Endothelial cell of umbilical vein (primary cell): ENCODE data around the gene OR10A3. TPM values are rescaled to one million over a fixed set of nuclear protein-coding genes. Genes with fewer than 3 reads are reported as not detected.
"Not testable (repeated sequence)": the region's sequence is repeated elsewhere in the genome, so short reads cannot be mapped to it uniquely, and the experiment has no call there.

Source experiments
- BruUV-seq: library from RNA; stranded (reverse); fragments of 400-500 nt; replicated peaks from 2 replicates; lab custom pipeline; 2021; lab: Mats Ljungman, UMichigan
- CTCF ChIA-PET: fragments of 300-600, 350-600 bp; sonication (Branson Sonifier 250); formaldehyde crosslinking; loops from one replicate; lab custom pipeline; 2021; ENCODE audit warnings: antibody characterized with exemption, inconsistent platforms; lab: Charles Lee
- POLR2A ChIA-PET: fragments of 300-600, 350-600 bp; sonication (Branson Sonifier 250); formaldehyde crosslinking; loops from one replicate; lab custom pipeline; 2021; ENCODE audit warnings: antibody characterized with exemption, inconsistent platforms; lab: Charles Lee
- DNase-seq: peaks from one replicate; pipeline ENCODE4 v3.0.0-alpha.2; 2011; ENCODE audit warnings: low read depth, low spot score
- FAIRE-seq: peaks from 2 replicates; lab custom pipeline; 2011; peaks lifted over from hg19 to GRCh38; lab: Jason Lieb, UNC
- H2AFZ ChIP-seq: 2 replicates; pipeline ENCODE4 v1.6.0; 2012; ENCODE audit warnings: low read depth, low read length, control low read depth, inconsistent platforms
- H3K27ac ChIP-seq: 2 replicates; pipeline ENCODE4 v1.5.1; 2011; ENCODE audit warnings: low read depth, mild to moderate bottlenecking, control low read depth, low read length, moderate library complexity; ENCODE audit not compliant: insufficient read depth
- H3K27me3 ChIP-seq, 2 experiments: 2 replicates each; pipeline versions ENCODE4 v1.6.0 to v1.6.1; 2011; ENCODE audit warnings: low read length in 2 of 2, mixed read lengths in 1 of 2; ENCODE audit not compliant: control insufficient read depth in 2 of 2, insufficient read depth in 2 of 2
- H3K36me3 ChIP-seq, 2 experiments: 2 replicates in 1 of 2; 3 replicates in 1 of 2; pipeline ENCODE4 v1.5.1; 2011; ENCODE audit warnings: low read length in 2 of 2, mild to moderate bottlenecking in 1 of 2, moderate library complexity in 1 of 2; ENCODE audit not compliant: control insufficient read depth in 2 of 2, insufficient read depth in 2 of 2; ENCODE audit errors: extremely low read depth in 1 of 2
- H3K4me1 ChIP-seq: 3 replicates; pipeline ENCODE4 v1.5.1; 2011; ENCODE audit warnings: mild to moderate bottlenecking, low read length; ENCODE audit not compliant: control insufficient read depth, insufficient read depth; ENCODE audit errors: extremely low read depth
- H3K4me2 ChIP-seq: 2 replicates; pipeline ENCODE4 v1.6.1; 2011; ENCODE audit warnings: low read length, control low read depth, mixed read lengths; ENCODE audit not compliant: insufficient read depth
- H3K4me3 ChIP-seq, 3 experiments: fragments of 200-600 bp in 1 of 3; sonication (generic), shearing (Covaris generic) in 1 of 3; replicated peaks in 1 of 3; 2 replicates each; pipeline ENCODE4 v1.5.1; 2011 to 2016; ENCODE audit warnings: control low read depth in 3 of 3, low read length in 3 of 3, mild to moderate bottlenecking in 2 of 3, inconsistent platforms in 1 of 3, low read depth in 1 of 3, moderate library complexity in 1 of 3; ENCODE audit not compliant: insufficient read depth in 1 of 3
- H3K79me2 ChIP-seq: 2 replicates; pipeline ENCODE4 v1.6.0; 2012; ENCODE audit warnings: low read length, inconsistent platforms; ENCODE audit not compliant: control insufficient read depth, insufficient read depth
- H3K9ac ChIP-seq: replicated peaks from 2 replicates; pipeline ENCODE3; 2011; ENCODE audit warnings: low read length, control low read depth; ENCODE audit not compliant: insufficient read depth; ENCODE audit errors: extremely low read depth
- H3K9me1 ChIP-seq: replicated peaks from 3 replicates; pipeline ENCODE4 v1.6.0; 2011; ENCODE audit warnings: mild to moderate bottlenecking, low read length; ENCODE audit not compliant: control insufficient read depth, insufficient read depth; ENCODE audit errors: extremely low read depth
- H3K9me3 ChIP-seq: replicated peaks from 2 replicates; pipeline ENCODE4 v1.5.1; 2012; ENCODE audit warnings: low read length, inconsistent platforms; ENCODE audit not compliant: control insufficient read depth, insufficient read depth
- H4K20me1 ChIP-seq: replicated peaks from 2 replicates; pipeline ENCODE3; 2011; ENCODE audit warnings: mild to moderate bottlenecking, low read length; ENCODE audit not compliant: control insufficient read depth, insufficient read depth; ENCODE audit errors: extremely low read depth
- EZH2 ChIP-seq: IDR thresholded peaks from 2 replicates; pipeline ENCODE4 v1.6.1; 2012; ENCODE audit warnings: borderline replicate concordance, low read depth, mild to moderate bottlenecking, moderate library complexity, low read length, inconsistent platforms; ENCODE audit not compliant: severe bottlenecking
- FOS ChIP-seq: IDR thresholded peaks from 2 replicates; pipeline ENCODE4 v1.6.1; 2011; ENCODE audit warnings: mild to moderate bottlenecking, low read length, moderate library complexity, borderline replicate concordance; ENCODE audit not compliant: insufficient read depth
- GATA2 ChIP-seq: IDR thresholded peaks from 2 replicates; pipeline ENCODE4 v1.7.0; 2011; ENCODE audit warnings: low read depth, mild to moderate bottlenecking, moderate library complexity, mixed read lengths, low read length; ENCODE audit not compliant: insufficient read length, insufficient read depth
- JUN ChIP-seq: IDR thresholded peaks from 2 replicates; pipeline ENCODE4 v1.6.1; 2011; ENCODE audit warnings: borderline replicate concordance, low read depth; ENCODE audit not compliant: insufficient read length, insufficient read depth
- MYC ChIP-seq: IDR thresholded peaks from one replicate; pipeline ENCODE4 v1.6.1; 2011; ENCODE audit warnings: mild to moderate bottlenecking, low read depth, low read length
- POLR2A ChIP-seq: IDR thresholded peaks from 2 replicates; pipeline ENCODE4 v1.6.1; 2012; ENCODE audit warnings: low read depth, mild to moderate bottlenecking, control low read depth, low read length
- POLR2AphosphoS5 ChIP-seq: IDR thresholded peaks from 2 replicates; pipeline ENCODE4 v1.6.1; 2012; ENCODE audit warnings: low read depth, mild to moderate bottlenecking, control low read depth, low read length, moderate library complexity; ENCODE audit not compliant: insufficient read depth
- dilution Hi-C: fragments of 300-500 bp; cut with MboI; formaldehyde crosslinking; loops from one replicate; pipeline ENCODE4 v1.15.0; 2019; ENCODE audit warnings: low sequenced_read_pairs; ENCODE audit not compliant: extremely low pct_ligation_motif_present
- intact Hi-C: fragments of 100-400 bp; cut with micrococcal nuclease; formaldehyde crosslinking; loops from one replicate; pipeline ENCODE4 v1.10.0; 2022
- polyA plus RNA-seq, 4 experiments: library from polyadenylated mRNA; depleted of rRNA in 3 of 4; stranded (reverse) in 3 of 4; unstranded in 1 of 4; fragments of >200 nt; gene quantifications; 2 replicates each; pipeline versions ENCODE4 v1.2.1 to v1.2.3, GENCODE V29; 2011 to 2012; ENCODE audit warnings: missing spikeins in 1 of 4
- total RNA-seq: library from RNA; stranded (reverse); gene quantifications from 2 replicates; pipeline ENCODE4 v1.2.3, GENCODE V29; 2021
- TF ChIP-seq, protein P1 (sequence below), 2 donors: IDR thresholded peaks; 1 replicate in 1 of 2; 2 replicates in 1 of 2; pipeline ENCODE4 v1.5.1; 2011; ENCODE audit warnings: low read length in 2 of 2, mild to moderate bottlenecking in 2 of 2, moderate library complexity in 2 of 2, control low read depth in 1 of 2, inconsistent platforms in 1 of 2, low read depth in 1 of 2; ENCODE audit not compliant: insufficient read depth in 1 of 2; ENCODE audit errors: extremely low read depth in 1 of 2
- TF ChIP-seq, protein P2 (sequence below): IDR thresholded peaks from 2 replicates; pipeline ENCODE4 v1.6.1; 2011; ENCODE audit not compliant: insufficient read depth, insufficient read length

The OR10A3 gene
- total and polyA plus RNA-seq, 2 donors (not counting 3 experiments of a cell fraction or from before 2014, with no cell fraction given): not detected

DNA sequence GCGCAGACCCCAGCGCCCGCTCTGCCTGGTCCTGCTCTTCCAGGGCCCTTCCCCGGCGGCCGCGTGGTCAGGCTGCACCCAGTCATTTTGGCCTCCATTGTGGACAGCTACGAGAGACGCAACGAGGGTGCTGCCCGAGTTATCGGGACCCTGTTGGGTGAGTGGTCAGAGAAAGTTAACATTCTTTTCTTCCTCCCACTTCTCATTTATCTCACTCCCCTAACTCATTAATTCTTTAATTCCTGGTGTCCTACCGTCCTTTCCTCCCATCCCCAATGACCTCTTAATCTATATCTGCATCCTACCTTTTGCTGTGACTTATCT is 46.0 kb upstream of the OR10A3 start:
- H3K27me3 ChIP-seq, H4K20me1 ChIP-seq, H3K9me3 ChIP-seq, BruUV-seq, dilution Hi-C loops, FAIRE-seq, H3K9me1 ChIP-seq, H2AFZ ChIP-seq: not testable (repeated sequence)
- peak overlapping the region; percentile 67 for H3K27ac ChIP-seq
- H3K36me3 ChIP-seq: peaks cover 10 to 21% of the 10 kb centered on the region in 2 experiments
- peak; percentile 11 for DNase-seq
- ChIA-PET CTCF (interaction anchor here (0.6 to 6.2 kb wide), 31 partner anchors 9 to 891 kb away, joined by 3 to 132 read pairs (median 5); partner anchors contain the start of gene NLRP10), POLR2A (interaction anchor here (0.7 to 0.9 kb wide), 2 partner anchors 12 to 94 kb away, joined by 4 read pairs; no protein-coding TSS in a partner anchor)
- intact Hi-C loops: loop anchor here (1.0 to 5.0 kb wide), 6 partner anchors 10 to 380 kb away; partner anchors contain the start of gene CYB5R2
- peak overlapping the region; percentile 86 for H3K9ac ChIP-seq
- H3K4me1 ChIP-seq: peaks cover 41% of the 10 kb centered on the region
- peak; percentile 5 for TF ChIP-seq POLR2A
- peak overlapping the region; percentile 94 for H3K4me2 ChIP-seq
- peak overlapping the region; percentile 71 to 99 (median 98) for H3K4me3 ChIP-seq
- peaks cover 42% of the 10 kb centered on the region for H3K79me2 ChIP-seq

DNA sequence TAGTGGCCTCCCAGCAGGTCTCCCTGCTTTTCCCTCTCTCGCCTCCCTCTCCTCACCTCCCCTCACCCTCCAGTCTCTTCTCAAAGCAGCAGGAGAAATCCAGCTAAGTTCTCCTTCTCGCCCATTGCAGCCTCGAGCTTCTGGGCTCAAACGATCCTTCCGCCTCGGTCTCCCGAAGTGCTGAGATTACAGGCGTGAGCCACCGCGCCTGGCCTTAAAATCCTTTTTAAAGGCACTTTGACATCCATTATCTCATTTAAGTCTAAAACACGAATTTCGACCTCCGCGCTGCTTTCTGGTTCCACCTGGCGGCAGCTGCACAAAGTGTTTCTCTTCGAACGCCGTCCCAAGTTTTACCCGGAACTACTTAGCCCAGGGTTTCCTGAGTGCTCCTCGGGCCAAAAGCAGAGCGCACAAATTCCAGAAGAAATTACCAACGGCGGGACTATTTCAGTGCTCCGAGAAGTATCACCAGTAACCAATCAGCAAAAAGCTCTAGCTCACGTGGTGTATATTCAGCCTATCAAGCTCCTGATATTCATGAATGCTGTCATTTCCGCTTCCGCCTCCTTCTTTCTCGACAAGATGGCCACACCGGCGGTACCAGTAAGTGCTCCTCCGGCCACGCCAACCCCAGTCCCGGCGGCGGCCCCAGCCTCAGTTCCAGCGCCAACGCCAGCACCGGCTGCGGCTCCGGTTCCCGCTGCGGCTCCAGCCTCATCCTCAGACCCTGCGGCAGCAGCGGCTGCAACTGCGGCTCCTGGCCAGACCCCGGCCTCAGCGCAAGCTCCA is 45.5 kb upstream of the OR10A3 start, which contains the start of gene EIF3F:
Gene EIF3F (plus strand): TSS at position 570 of the 792 bp plus-strand sequence. CDS start 16 bp downstream, at position 586.
- Histone ChIP-seq H3K79me2 (peaks cover 42% of the 10 kb centered on the region), H2AFZ (peak within 1 kb of the TSS; percentile 91), H3K9me1 (no peaks in the 10 kb centered on the region), H3K27me3 (no peaks in the 10 kb centered on the region), H3K9me3 (no peaks in the 10 kb centered on the region), H3K27ac (peak within 1 kb of the TSS; percentile 67), H4K20me1 (no peaks in the 10 kb centered on the region), H3K36me3 (peaks cover 8 to 19% of the 10 kb centered on the region in 2 experiments), H3K9ac (peak within 1 kb of the TSS; percentile 86), H3K4me1 (peaks cover 41% of the 10 kb centered on the region), H3K4me3 (peak within 1 kb of the TSS; percentile 71 to 99 (median 98)), H3K4me2 (peak within 1 kb of the TSS; percentile 94)
- dilution Hi-C loops (no loop called here), intact Hi-C loops (loop anchor here (1.0 to 5.0 kb wide), 6 partner anchors 10 to 380 kb away; partner anchors contain the start of gene CYB5R2)
- BruUV-seq: no TSS peak
- TF ChIP-seq MYC: no peak
- no peak for TF ChIP-seq GATA2
- TF ChIP-seq POLR2A: peak; percentile 53
- TF ChIP-seq EZH2: no peak
- TF ChIP-seq, protein P1, sequence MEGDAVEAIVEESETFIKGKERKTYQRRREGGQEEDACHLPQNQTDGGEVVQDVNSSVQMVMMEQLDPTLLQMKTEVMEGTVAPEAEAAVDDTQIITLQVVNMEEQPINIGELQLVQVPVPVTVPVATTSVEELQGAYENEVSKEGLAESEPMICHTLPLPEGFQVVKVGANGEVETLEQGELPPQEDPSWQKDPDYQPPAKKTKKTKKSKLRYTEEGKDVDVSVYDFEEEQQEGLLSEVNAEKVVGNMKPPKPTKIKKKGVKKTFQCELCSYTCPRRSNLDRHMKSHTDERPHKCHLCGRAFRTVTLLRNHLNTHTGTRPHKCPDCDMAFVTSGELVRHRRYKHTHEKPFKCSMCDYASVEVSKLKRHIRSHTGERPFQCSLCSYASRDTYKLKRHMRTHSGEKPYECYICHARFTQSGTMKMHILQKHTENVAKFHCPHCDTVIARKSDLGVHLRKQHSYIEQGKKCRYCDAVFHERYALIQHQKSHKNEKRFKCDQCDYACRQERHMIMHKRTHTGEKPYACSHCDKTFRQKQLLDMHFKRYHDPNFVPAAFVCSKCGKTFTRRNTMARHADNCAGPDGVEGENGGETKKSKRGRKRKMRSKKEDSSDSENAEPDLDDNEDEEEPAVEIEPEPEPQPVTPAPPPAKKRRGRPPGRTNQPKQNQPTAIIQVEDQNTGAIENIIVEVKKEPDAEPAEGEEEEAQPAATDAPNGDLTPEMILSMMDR (IDR thresholded peaks at IDR 0.05; ENCODE audit: extremely low read depth in 1 of 2, insufficient read depth in 1 of 2, low read depth in 1 of 2, low read length in 2 of 2): peak; percentile 77 to 84
- TF ChIP-seq FOS: no peak
- TF ChIP-seq JUN: peak; percentile 11
- peak; percentile 43 for TF ChIP-seq POLR2AphosphoS5
- TF ChIP-seq, protein P2, sequence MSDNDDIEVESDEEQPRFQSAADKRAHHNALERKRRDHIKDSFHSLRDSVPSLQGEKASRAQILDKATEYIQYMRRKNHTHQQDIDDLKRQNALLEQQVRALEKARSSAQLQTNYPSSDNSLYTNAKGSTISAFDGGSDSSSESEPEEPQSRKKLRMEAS: peak; percentile 91
- peak; percentile 100 for DNase-seq
- FAIRE-seq: peak; percentile 99
- CTCF ChIA-PET: interaction anchor here (0.6 to 6.2 kb wide), 33 partner anchors 9 to 891 kb away, joined by 3 to 132 read pairs (median 5); partner anchors contain the start of gene NLRP10
- POLR2A ChIA-PET: interaction anchor here (0.7 to 0.9 kb wide), 3 partner anchors 10 to 93 kb away, joined by 3 to 4 read pairs (median 4); no protein-coding TSS in a partner anchor
